ENCODE data around the gene OR7A5.

The OR7A5 gene

DNA sequence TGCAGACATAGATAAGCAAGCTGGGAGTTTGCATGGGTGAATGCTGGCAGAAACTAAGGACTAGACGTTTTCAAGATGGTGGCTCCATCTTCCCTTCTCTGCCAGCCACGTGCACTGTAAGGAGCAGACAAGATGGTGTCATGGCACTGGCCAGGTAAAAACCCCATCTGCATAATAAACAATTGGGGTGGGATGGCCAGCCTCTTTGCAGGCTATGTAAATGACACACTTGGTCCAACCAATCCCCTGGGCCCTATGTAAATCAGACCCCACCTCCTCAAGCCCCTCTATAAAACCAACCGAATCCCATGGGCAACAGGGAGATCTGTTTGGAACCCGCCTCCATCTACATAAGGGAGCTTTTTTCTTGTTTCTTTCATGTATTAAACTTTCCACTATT is 2.4 kb upstream of the OR7A5 start:
- Histone ChIP-seq H3K4me1 (ENCODE audit: insufficient read depth, low read length) (no peaks in the 10 kb centered on the region), H3K4me3 (ENCODE audit: low read depth in 1 of 2, low read length in 2 of 2) (no peak overlapping the region), H3K36me3 (ENCODE audit: insufficient read depth, low read length) (no peaks in the 10 kb centered on the region), H3K9ac (ENCODE audit: low read depth, low read length) (no peak overlapping the region), H4K20me1 (ENCODE audit: insufficient read depth, low read length) (no peaks in the 10 kb centered on the region), H3K27ac (ENCODE audit: low read length) (no peak overlapping the region), H3K4me2 (ENCODE audit: insufficient read depth, low read length) (no peak overlapping the region), H3K9me3 (ENCODE audit: insufficient read depth, low read length, severe bottlenecking) (no peaks in the 10 kb centered on the region), H3K79me2 (ENCODE audit: insufficient read depth, low read length) (no peaks in the 10 kb centered on the region), H3K27me3 (ENCODE audit: insufficient read depth, low read length, poor library complexity) (no peaks in the 10 kb centered on the region), H2AFZ (ENCODE audit: low read depth, low read length) (no peak overlapping the region)
- TF ChIP-seq, protein P1, sequence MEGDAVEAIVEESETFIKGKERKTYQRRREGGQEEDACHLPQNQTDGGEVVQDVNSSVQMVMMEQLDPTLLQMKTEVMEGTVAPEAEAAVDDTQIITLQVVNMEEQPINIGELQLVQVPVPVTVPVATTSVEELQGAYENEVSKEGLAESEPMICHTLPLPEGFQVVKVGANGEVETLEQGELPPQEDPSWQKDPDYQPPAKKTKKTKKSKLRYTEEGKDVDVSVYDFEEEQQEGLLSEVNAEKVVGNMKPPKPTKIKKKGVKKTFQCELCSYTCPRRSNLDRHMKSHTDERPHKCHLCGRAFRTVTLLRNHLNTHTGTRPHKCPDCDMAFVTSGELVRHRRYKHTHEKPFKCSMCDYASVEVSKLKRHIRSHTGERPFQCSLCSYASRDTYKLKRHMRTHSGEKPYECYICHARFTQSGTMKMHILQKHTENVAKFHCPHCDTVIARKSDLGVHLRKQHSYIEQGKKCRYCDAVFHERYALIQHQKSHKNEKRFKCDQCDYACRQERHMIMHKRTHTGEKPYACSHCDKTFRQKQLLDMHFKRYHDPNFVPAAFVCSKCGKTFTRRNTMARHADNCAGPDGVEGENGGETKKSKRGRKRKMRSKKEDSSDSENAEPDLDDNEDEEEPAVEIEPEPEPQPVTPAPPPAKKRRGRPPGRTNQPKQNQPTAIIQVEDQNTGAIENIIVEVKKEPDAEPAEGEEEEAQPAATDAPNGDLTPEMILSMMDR (IDR thresholded peaks at IDR 0.05; ENCODE audit: borderline replicate concordance, extremely low read depth, low read length, poor library complexity, severe bottlenecking): no peak
- TF ChIP-seq EZH2 (IDR thresholded peaks at IDR 0.05; ENCODE audit: borderline replicate concordance, low read depth, low read length, severe bottlenecking): no peak
- no peak for DNase-seq
- no peak for ATAC-seq (ENCODE audit: insufficient read depth, low read depth)

- no peaks in the 10 kb centered on the region for H3K9me3 ChIP-seq (ENCODE audit: insufficient read depth, low read length, severe bottlenecking)
- no peak overlapping the region for H3K4me3 ChIP-seq (ENCODE audit: low read depth in 1 of 2, low read length in 2 of 2)
Observed at GRCh38 chr19:14830702-14831101, 4.3 kb downstream of the OR7A5 start.

DNA sequence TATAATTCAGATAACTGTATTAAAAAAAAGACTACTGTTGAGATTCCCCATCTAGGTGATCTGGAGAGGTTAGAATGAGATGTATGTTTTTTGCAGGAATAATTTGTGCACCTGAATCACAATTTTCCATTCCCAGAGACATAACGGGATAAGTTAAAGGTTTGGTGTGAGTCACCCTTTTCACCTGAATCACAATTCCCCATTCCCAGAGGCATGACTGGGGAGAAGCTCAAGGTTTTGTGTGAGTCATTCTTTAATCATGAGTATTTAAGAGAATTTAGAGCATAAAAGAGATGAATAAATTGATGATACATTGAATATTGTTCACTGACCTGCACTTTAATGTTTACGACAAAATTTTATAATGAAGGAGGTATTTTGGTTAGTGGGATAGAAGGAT is 9.0 kb downstream of the OR7A5 start:
- DNase-seq (no peak), ATAC-seq (ENCODE audit: insufficient read depth, low read depth) (no peak)
- peaks cover 2% of the 10 kb centered on the region for H3K27me3 ChIP-seq (ENCODE audit: insufficient read depth, low read length, poor library complexity)
- TF ChIP-seq EZH2 (IDR thresholded peaks at IDR 0.05; ENCODE audit: borderline replicate concordance, low read depth, low read length, severe bottlenecking): no peak
- TF ChIP-seq, protein P1 (IDR thresholded peaks at IDR 0.05; ENCODE audit: borderline replicate concordance, extremely low read depth, low read length, poor library complexity, severe bottlenecking): no peak
- H3K79me2 ChIP-seq (ENCODE audit: insufficient read depth, low read length): no peaks in the 10 kb centered on the region
- no peaks in the 10 kb centered on the region for H3K9me3 ChIP-seq (ENCODE audit: insufficient read depth, low read length, severe bottlenecking)
- no peak overlapping the region for H3K4me3 ChIP-seq (ENCODE audit: low read depth in 1 of 2, low read length in 2 of 2)
- no peaks in the 10 kb centered on the region for H3K4me1 ChIP-seq (ENCODE audit: insufficient read depth, low read length)
- no peak overlapping the region for H3K4me2 ChIP-seq (ENCODE audit: insufficient read depth, low read length)
- H2AFZ ChIP-seq (ENCODE audit: low read depth, low read length): no peak overlapping the region
- no peaks in the 10 kb centered on the region for H3K36me3 ChIP-seq (ENCODE audit: insufficient read depth, low read length)
- H3K27ac ChIP-seq (ENCODE audit: low read length): no peak overlapping the region
- no peak overlapping the region for H3K9ac ChIP-seq (ENCODE audit: low read depth, low read length)
- no peaks in the 10 kb centered on the region for H4K20me1 ChIP-seq (ENCODE audit: insufficient read depth, low read length)

More at GRCh38 chr19:14830702-14831101, 4.3 kb downstream of the OR7A5 start:
- Histone ChIP-seq H3K4me2 (ENCODE audit: insufficient read depth, low read length) (no peak overlapping the region), H3K4me1 (ENCODE audit: insufficient read depth, low read length) (no peaks in the 10 kb centered on the region), H4K20me1 (ENCODE audit: insufficient read depth, low read length) (no peaks in the 10 kb centered on the region), H3K36me3 (ENCODE audit: insufficient read depth, low read length) (no peaks in the 10 kb centered on the region), H3K27ac (ENCODE audit: low read length) (no peak overlapping the region), H3K79me2 (ENCODE audit: insufficient read depth, low read length) (no peaks in the 10 kb centered on the region), H3K9ac (ENCODE audit: low read depth, low read length) (no peak overlapping the region), H2AFZ (ENCODE audit: low read depth, low read length) (no peak overlapping the region), H3K27me3 (ENCODE audit: insufficient read depth, low read length, poor library complexity) (peaks cover 2% of the 10 kb centered on the region)
- TF ChIP-seq, protein P1 (IDR thresholded peaks at IDR 0.05; ENCODE audit: borderline replicate concordance, extremely low read depth, low read length, poor library complexity, severe bottlenecking): no peak
- no peak for TF ChIP-seq EZH2 (IDR thresholded peaks at IDR 0.05; ENCODE audit: borderline replicate concordance, low read depth, low read length, severe bottlenecking)
- DNase-seq (no peak), ATAC-seq (ENCODE audit: insufficient read depth, low read depth) (no peak)

GRCh38 chr19:14821937-14822336 is 13.0 kb downstream of the OR7A5 start:
- ATAC-seq (ENCODE audit: insufficient read depth, low read depth) (no peak), DNase-seq (no peak)
- no peaks in the 10 kb centered on the region for H3K27me3 ChIP-seq (ENCODE audit: insufficient read depth, low read length, poor library complexity)
- H2AFZ ChIP-seq (ENCODE audit: low read depth, low read length): no peak overlapping the region
- H3K4me1 ChIP-seq (ENCODE audit: insufficient read depth, low read length): no peaks in the 10 kb centered on the region
- no peak overlapping the region for H3K27ac ChIP-seq (ENCODE audit: low read length)
- no peak overlapping the region for H3K4me2 ChIP-seq (ENCODE audit: insufficient read depth, low read length)
- H3K9me3 ChIP-seq (ENCODE audit: insufficient read depth, low read length, severe bottlenecking): no peaks in the 10 kb centered on the region
- TF ChIP-seq EZH2 (IDR thresholded peaks at IDR 0.05; ENCODE audit: borderline replicate concordance, low read depth, low read length, severe bottlenecking): no peak
- TF ChIP-seq, protein P1 (IDR thresholded peaks at IDR 0.05; ENCODE audit: borderline replicate concordance, extremely low read depth, low read length, poor library complexity, severe bottlenecking): no peak
- no peaks in the 10 kb centered on the region for H3K36me3 ChIP-seq (ENCODE audit: insufficient read depth, low read length)
- no peak overlapping the region for H3K9ac ChIP-seq (ENCODE audit: low read depth, low read length)
- H4K20me1 ChIP-seq (ENCODE audit: insufficient read depth, low read length): no peaks in the 10 kb centered on the region
- H3K4me3 ChIP-seq (ENCODE audit: low read depth in 1 of 2, low read length in 2 of 2): no peak overlapping the region
- no peaks in the 10 kb centered on the region for H3K79me2 ChIP-seq (ENCODE audit: insufficient read depth, low read length)

Data from DND-41 (cell line).